ENCODE results near the gene CAMTA2. TPM values are rescaled to one million over a fixed set of nuclear protein-coding genes. Genes with fewer than 3 reads are reported as not detected.

The CAMTA2 gene
- total RNA-seq, 1 experiment from 2014 or later = 21.4 TPM

- no peak for TF ChIP-seq CTCF (IDR thresholded peaks at IDR 0.05; ENCODE audit: unreplicated experiment)
- no TSS peak for BruUV-seq (replicated peaks)
- peaks cover 19% of the 10 kb centered on the region for H3K4me1 Mint-ChIP-seq (ENCODE audit: low read depth, unreplicated experiment)
- no peak overlapping the region for H3K4me3 Mint-ChIP-seq (ENCODE audit: low read depth, unreplicated experiment)
- H3K9me3 Mint-ChIP-seq (ENCODE audit: low read depth, unreplicated experiment) = no peaks in the 10 kb centered on the region
- H3K36me3 Mint-ChIP-seq (ENCODE audit: insufficient read depth, unreplicated experiment) = peaks cover 40% of the 10 kb centered on the region
- CTCF ChIA-PET = no interaction called here
- intact Hi-C loops (cut with micrococcal nuclease; ENCODE audit: unreplicated experiment) = no loop called here
- no peaks in the 10 kb centered on the region for H3K27me3 Mint-ChIP-seq (ENCODE audit: unreplicated experiment)
- DNase-seq = no peak
- no peak overlapping the region for H3K27ac Mint-ChIP-seq (ENCODE audit: unreplicated experiment)
Measured at GRCh38 chr17:4936436-4936835, 51.0 kb downstream of the CAMTA2 start.

- Mint-ChIP-seq H3K4me1 (ENCODE audit: low read depth, unreplicated experiment) (peaks cover 11% of the 10 kb centered on the region), H3K27ac (ENCODE audit: unreplicated experiment) (no peak overlapping the region), H3K36me3 (ENCODE audit: insufficient read depth, unreplicated experiment) (peaks cover 32% of the 10 kb centered on the region), H3K27me3 (ENCODE audit: unreplicated experiment) (no peaks in the 10 kb centered on the region), H3K9me3 (ENCODE audit: low read depth, unreplicated experiment) (no peaks in the 10 kb centered on the region), H3K4me3 (ENCODE audit: low read depth, unreplicated experiment) (no peak overlapping the region)
- CTCF ChIA-PET = interaction anchor here (0.9 kb wide), 1 partner anchor 12 kb away, joined by 5 read pairs; no protein-coding TSS in a partner anchor
- no TSS peak for BruUV-seq (replicated peaks)
- intact Hi-C loops (cut with micrococcal nuclease; ENCODE audit: unreplicated experiment) = no loop called here
- no peak for DNase-seq
- no peak for TF ChIP-seq CTCF (IDR thresholded peaks at IDR 0.05; ENCODE audit: unreplicated experiment)
Measured at GRCh38 chr17:4935650-4936049, 51.8 kb downstream of the CAMTA2 start.

GRCh38 chr17:4934173-4934979, 53.1 kb downstream of the CAMTA2 start:
- BruUV-seq (replicated peaks) = no TSS peak

GRCh38 chr17:4933646-4934045, 53.8 kb downstream of the CAMTA2 start:
- intact Hi-C loops (cut with micrococcal nuclease; ENCODE audit: unreplicated experiment) = no loop called here
- peaks cover 21% of the 10 kb centered on the region for H3K36me3 Mint-ChIP-seq (ENCODE audit: insufficient read depth, unreplicated experiment)
- H3K9me3 Mint-ChIP-seq (ENCODE audit: low read depth, unreplicated experiment) = no peaks in the 10 kb centered on the region
- BruUV-seq (replicated peaks) = no TSS peak
- DNase-seq = no peak
- no peaks in the 10 kb centered on the region for H3K27me3 Mint-ChIP-seq (ENCODE audit: unreplicated experiment)
- CTCF ChIA-PET = interaction anchor here (1.0 kb wide), 2 partner anchors 24 to 34 kb away, joined by 4 to 6 read pairs; partner anchors contain the start of gene SPAG7
- peak overlapping the region; percentile 80 for H3K27ac Mint-ChIP-seq (ENCODE audit: unreplicated experiment)
- H3K4me3 Mint-ChIP-seq (ENCODE audit: low read depth, unreplicated experiment) = peak overlapping the region; percentile 24
- TF ChIP-seq CTCF (IDR thresholded peaks at IDR 0.05; ENCODE audit: unreplicated experiment) = no peak
- H3K4me1 Mint-ChIP-seq (ENCODE audit: low read depth, unreplicated experiment) = peaks cover 11% of the 10 kb centered on the region

More at GRCh38 chr17:4934173-4934979, 53.1 kb downstream of the CAMTA2 start:
- peaks cover 20% of the 10 kb centered on the region for H3K36me3 Mint-ChIP-seq (ENCODE audit: insufficient read depth, unreplicated experiment)
- no peaks in the 10 kb centered on the region for H3K27me3 Mint-ChIP-seq (ENCODE audit: unreplicated experiment)
- no peak for TF ChIP-seq CTCF (IDR thresholded peaks at IDR 0.05; ENCODE audit: unreplicated experiment)
- H3K4me1 Mint-ChIP-seq (ENCODE audit: low read depth, unreplicated experiment) = peaks cover 11% of the 10 kb centered on the region
- peak overlapping the region; percentile 80 for H3K27ac Mint-ChIP-seq (ENCODE audit: unreplicated experiment)
- H3K4me3 Mint-ChIP-seq (ENCODE audit: low read depth, unreplicated experiment) = peak overlapping the region; percentile 24
- DNase-seq = peak; percentile 67
- intact Hi-C loops (cut with micrococcal nuclease; ENCODE audit: unreplicated experiment) = no loop called here
- CTCF ChIA-PET = interaction anchor here (1.0 kb wide), 2 partner anchors 25 to 33 kb away, joined by 4 to 6 read pairs; partner anchors contain the start of gene SPAG7
- H3K9me3 Mint-ChIP-seq (ENCODE audit: low read depth, unreplicated experiment) = no peaks in the 10 kb centered on the region
